T-cell (primary cell): ENCODE data around the gene LIFR. TPM values are rescaled to one million over a fixed set of nuclear protein-coding genes. Genes with fewer than 3 reads are reported as not detected.

Experiments
- ATAC-seq, 4 experiments: fragments of 200-7000 bp in 3 of 4; fragments of 150-1000 bp in 1 of 4; cut with Tn5 transposase; replicated peaks in 1 of 4; 1 replicate in 3 of 4; 2 replicates in 1 of 4; pipeline ENCODE4 v1.10.0; 2021; ENCODE audit warnings: moderate library complexity in 3 of 4, mild to moderate bottlenecking in 2 of 4, moderate number of reproducible peaks in 1 of 4
- CTCF ChIA-PET, 2 donors: fragments of 300-600 bp; sonication (Branson Sonifier 250); formaldehyde crosslinking; loops; one replicate each; lab custom pipeline; 2022; ENCODE audit warnings: antibody characterized with exemption in 2 of 2; lab: Charles Lee
- POLR2A ChIA-PET, 2 donors: fragments of 300-600 bp; sonication (Branson Sonifier 250); formaldehyde crosslinking; loops; one replicate each; lab custom pipeline; 2022; ENCODE audit warnings: antibody characterized with exemption in 2 of 2; lab: Charles Lee
- DNase-seq, 35 experiments: peaks; one replicate each; pipeline versions ENCODE4 v3.0.0 to v3.0.0-alpha.2; 2013 to 2023
- H3K27ac ChIP-seq: one replicate; pipeline ENCODE4 v1.5.1; 2013; ENCODE audit warnings: low read length
- H3K27me3 ChIP-seq, 2 experiments: replicated peaks in 1 of 2; 1 replicate in 1 of 2; 2 replicates in 1 of 2; pipeline versions ENCODE4 v1.6.1 to v1.7.0; 2013; ENCODE audit warnings: low read length in 1 of 2, mixed read lengths in 1 of 2; ENCODE audit not compliant: control insufficient read depth in 2 of 2, insufficient read depth in 2 of 2; ENCODE audit errors: extremely low read depth in 1 of 2
- H3K36me3 ChIP-seq, 2 donors: 1 replicate in 1 of 2; 2 replicates in 1 of 2; pipeline versions ENCODE4 v1.6.1 to v1.7.0; 2013; ENCODE audit warnings: low read length in 1 of 2; ENCODE audit not compliant: control insufficient read depth in 2 of 2, insufficient read depth in 1 of 2; ENCODE audit errors: extremely low read depth in 1 of 2
- H3K4me1 ChIP-seq, 2 experiments: 1 replicate in 1 of 2; 2 replicates in 1 of 2; pipeline versions ENCODE4 v1.6.1 to v1.7.0; 2013; ENCODE audit warnings: low read length in 2 of 2, mixed read lengths in 1 of 2; ENCODE audit not compliant: insufficient read depth in 2 of 2, control insufficient read depth in 1 of 2; ENCODE audit errors: extremely low read depth in 1 of 2
- H3K4me3 ChIP-seq, 2 donors: 1 replicate in 1 of 2; 2 replicates in 1 of 2; pipeline versions ENCODE4 v1.5.1 to v1.7.0; 2013; ENCODE audit warnings: mild to moderate bottlenecking in 2 of 2, low read length in 1 of 2, moderate library complexity in 1 of 2; ENCODE audit not compliant: control insufficient read depth in 1 of 2; ENCODE audit errors: extremely low read depth in 1 of 2
- H3K9me3 ChIP-seq: 2 replicates; pipeline ENCODE4 v1.7.0; 2013
- H3K27ac Mint-ChIP-seq, 2 donors: one replicate each; pipeline ENCODE4 v1.8.0; 2020 to 2021; ENCODE audit warnings: mild to moderate bottlenecking in 2 of 2, mixed read lengths in 2 of 2
- H3K27me3 Mint-ChIP-seq, 2 donors: one replicate each; pipeline ENCODE4 v1.8.0; 2021 to 2022; ENCODE audit warnings: mixed read lengths in 2 of 2
- H3K36me3 Mint-ChIP-seq: one replicate; pipeline ENCODE4 v1.8.0; 2021; ENCODE audit warnings: mixed read lengths
- H3K4me1 Mint-ChIP-seq, 3 donors: one replicate each; pipeline ENCODE4 v1.8.0; 2020 to 2022; ENCODE audit warnings: mixed read lengths in 3 of 3, mild to moderate bottlenecking in 1 of 3
- H3K4me3 Mint-ChIP-seq, 3 donors: one replicate each; pipeline ENCODE4 v1.8.0; 2020 to 2022; ENCODE audit warnings: mild to moderate bottlenecking in 3 of 3, mixed read lengths in 3 of 3, moderate library complexity in 3 of 3
- H3K9me3 Mint-ChIP-seq, 3 donors: one replicate each; pipeline ENCODE4 v1.8.0; 2020 to 2022; ENCODE audit warnings: mixed read lengths in 3 of 3
- WGBS: methylation state at CpG from one replicate; pipeline ENCODE4 v1.1.5; 2013; ENCODE audit warnings: missing lambda C conversion rate; ENCODE audit not compliant: insufficient coverage; 5-methylcytosine and 5-hydroxymethylcytosine counted together
- total RNA-seq, 35 experiments: library from RNA in 6 of 35; stranded (reverse) in 6 of 35; fragments of 120-200 nt in 1 of 35; gene quantifications; one replicate each; pipeline versions ENCODE4 v1.2.1 to v1.2.4 and lab custom pipeline; 2013 to 2026

LIFR gene
- total RNA-seq, 5 donors from 2014 or later (not counting 1 experiment from before 2014, with no cell fraction given): 0.12 to 1.2 (median 0.66) TPM; not detected in 1

DNA sequence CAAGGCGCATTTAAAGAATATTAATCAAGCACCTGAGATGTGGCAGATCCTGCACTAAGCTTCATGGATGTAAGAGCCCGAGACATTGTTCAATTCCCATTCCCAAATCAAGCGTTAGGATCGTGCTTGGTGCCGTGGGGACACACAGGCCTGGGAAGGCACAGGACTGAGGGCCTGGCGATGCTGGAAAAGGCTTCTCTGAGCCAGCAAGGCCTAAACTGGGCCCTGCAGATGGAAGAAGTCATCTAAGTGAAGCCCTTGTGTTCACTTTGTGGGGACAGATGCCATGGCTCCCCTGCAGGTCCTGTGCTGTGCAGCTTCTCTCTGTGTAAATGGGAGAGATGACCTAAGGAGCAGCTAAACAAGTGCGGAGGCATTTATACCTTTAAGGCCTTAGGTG is 83.9 kb downstream of the LIFR start:
- Histone ChIP-seq H3K27ac (no peak overlapping the region), H3K27me3 (peaks cover 5 to 42% of the 10 kb centered on the region in 2 experiments), H3K4me1 (no peaks in the 10 kb centered on the region), H3K4me3 (no peak overlapping the region), H3K9me3 (no peaks in the 10 kb centered on the region), H3K36me3 (no peaks in the 10 kb centered on the region)
- Mint-ChIP-seq H3K4me1 (no peaks in the 10 kb centered on the region), H3K27ac (no peak overlapping the region), H3K27me3 (peaks cover 52 to 56% of the 10 kb centered on the region in 2 donors), H3K36me3 (no peaks in the 10 kb centered on the region), H3K9me3 (no peaks in the 10 kb centered on the region), H3K4me3 (no peak overlapping the region)
- ATAC-seq (no peak), DNase-seq (no peak)
- CTCF ChIA-PET: interaction anchor here in 1 of 2 donors (2.9 kb wide), 1 partner anchor 31 kb away, joined by 10 read pairs; no protein-coding TSS in a partner anchor
- POLR2A ChIA-PET: no interaction called here
- WGBS: 94% methylated on average over 6 of the region's 7 CpGs

DNA sequence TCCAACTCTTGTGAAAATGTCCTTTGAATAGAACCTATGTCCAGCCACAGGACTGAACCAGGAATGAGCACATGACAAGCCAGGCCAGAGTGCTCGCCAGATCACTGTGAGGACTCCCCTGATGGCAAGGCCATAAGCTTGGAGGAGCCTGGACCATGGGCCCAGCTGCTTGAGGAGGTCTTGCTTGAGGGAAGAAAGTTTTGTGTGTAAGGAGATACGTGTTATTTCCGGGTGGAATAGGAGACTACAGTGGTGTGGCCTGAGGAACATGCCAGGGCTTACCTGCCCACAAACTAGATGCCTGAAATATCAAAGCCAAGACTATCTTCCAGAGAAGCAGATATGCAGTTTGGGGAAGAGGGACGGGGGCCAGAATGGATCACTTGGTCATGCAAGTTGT is 84.7 kb downstream of the LIFR start:
- no peaks in the 10 kb centered on the region for H3K36me3 Mint-ChIP-seq
- H3K27ac ChIP-seq: no peak overlapping the region
- no peak overlapping the region for H3K4me3 ChIP-seq
- POLR2A ChIA-PET: interaction anchor here in 1 of 2 donors (0.6 kb wide), 1 partner anchor 160 kb away, joined by 3 read pairs; no protein-coding TSS in a partner anchor
- no peaks in the 10 kb centered on the region for H3K4me1 ChIP-seq
- CTCF ChIA-PET: interaction anchor here in 1 of 2 donors (2.9 kb wide), 1 partner anchor 30 kb away, joined by 10 read pairs; no protein-coding TSS in a partner anchor
- H3K27me3 ChIP-seq: peaks cover 5 to 50% of the 10 kb centered on the region in 2 experiments
- peaks cover 44 to 54% of the 10 kb centered on the region in 2 donors for H3K27me3 Mint-ChIP-seq
- no peaks in the 10 kb centered on the region for H3K9me3 ChIP-seq
- H3K4me3 Mint-ChIP-seq: no peak overlapping the region
- H3K36me3 ChIP-seq: no peaks in the 10 kb centered on the region
- H3K27ac Mint-ChIP-seq: no peak overlapping the region
- DNase-seq (no peak), ATAC-seq (no peak)
- H3K4me1 Mint-ChIP-seq: no peaks in the 10 kb centered on the region
- H3K9me3 Mint-ChIP-seq: no peaks in the 10 kb centered on the region
- WGBS: 67% methylated on average over 1 of the region's 4 CpGs

DNA sequence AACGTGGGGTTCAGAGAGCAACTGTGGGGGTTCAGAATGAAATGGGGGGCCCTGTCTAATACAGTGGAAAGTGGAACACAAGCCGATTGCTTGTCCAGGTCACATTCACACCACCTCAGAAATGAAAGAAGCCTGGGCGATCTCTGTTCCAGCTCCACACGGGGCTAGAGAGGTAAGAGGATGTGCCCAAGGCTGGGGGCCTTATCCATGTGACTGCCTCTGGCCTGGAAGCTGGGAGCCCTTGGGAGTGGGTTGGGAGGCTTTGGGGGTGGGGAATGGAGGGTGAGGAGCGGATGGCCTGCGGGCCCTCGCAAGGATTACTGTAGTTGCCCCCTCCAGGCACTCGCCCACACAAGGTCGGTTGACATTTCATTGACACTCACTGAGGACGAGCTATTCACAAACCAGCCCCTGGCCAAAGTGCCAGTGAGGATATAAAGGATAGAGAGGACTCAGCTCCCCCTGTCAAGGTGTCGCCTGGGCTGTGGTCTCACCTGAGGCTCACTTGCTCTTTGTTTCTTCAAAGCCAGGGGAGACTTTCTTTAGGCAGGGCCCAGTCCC is 86.7 kb downstream of the LIFR start:
- no peaks in the 10 kb centered on the region for H3K36me3 Mint-ChIP-seq
- peaks cover 40 to 53% of the 10 kb centered on the region in 2 donors for H3K27me3 Mint-ChIP-seq
- no peak overlapping the region for H3K27ac ChIP-seq
- no peaks in the 10 kb centered on the region for H3K36me3 ChIP-seq
- H3K27me3 ChIP-seq: peaks cover 7 to 60% of the 10 kb centered on the region in 2 experiments
- POLR2A ChIA-PET: no interaction called here
- no peaks in the 10 kb centered on the region for H3K9me3 ChIP-seq
- no peaks in the 10 kb centered on the region for H3K4me1 ChIP-seq
- H3K4me3 ChIP-seq: no peak overlapping the region
- CTCF ChIA-PET: interaction anchor here (0.6 kb wide), 2 partner anchors 28 to 524 kb away, joined by 3 read pairs; no protein-coding TSS in a partner anchor
- 80% methylated on average over 2 of the region's 11 CpGs for WGBS
- no peaks in the 10 kb centered on the region for H3K4me1 Mint-ChIP-seq
- no peak for DNase-seq
- no peak for ATAC-seq
- H3K9me3 Mint-ChIP-seq: no peaks in the 10 kb centered on the region
- H3K27ac Mint-ChIP-seq: no peak overlapping the region
- H3K4me3 Mint-ChIP-seq: no peak overlapping the region

DNA sequence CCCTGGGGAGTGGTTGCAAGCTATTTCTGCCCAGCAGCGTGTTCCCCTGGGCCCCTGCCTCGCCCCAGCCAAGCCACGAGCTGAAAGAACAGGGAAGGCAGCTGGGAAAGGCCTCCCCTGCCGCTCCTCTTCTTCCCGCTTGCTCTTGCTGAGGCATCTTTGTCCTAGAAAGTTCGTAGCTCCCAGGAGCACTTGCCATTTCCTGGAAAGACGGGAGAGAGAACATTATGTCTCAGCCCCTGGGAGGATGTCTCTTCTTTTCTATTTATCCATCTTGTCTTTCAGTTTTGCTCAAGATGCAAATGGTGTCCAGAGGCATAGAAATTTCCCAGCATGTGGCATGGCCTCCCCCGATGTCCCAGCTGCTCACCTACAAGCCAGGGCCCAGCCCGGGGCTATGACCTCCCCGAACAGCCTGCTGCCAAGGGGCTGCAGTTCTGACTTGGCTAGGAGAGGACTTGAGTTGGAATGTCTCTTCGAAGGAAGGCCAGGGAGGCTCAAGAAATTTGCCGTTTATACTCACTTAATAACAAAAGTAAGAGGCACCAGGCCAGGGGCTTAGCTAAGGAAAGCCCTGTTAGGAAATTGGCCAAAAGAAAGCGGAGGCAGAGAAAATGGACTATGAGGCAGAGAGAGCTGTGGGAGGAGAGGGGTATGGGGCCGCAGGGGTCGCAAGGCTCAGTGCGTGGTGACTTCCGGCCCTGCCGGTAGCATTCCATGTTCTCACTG is 87.3 kb downstream of the LIFR start:
- ChIA-PET CTCF (interaction anchor here (0.6 to 2.4 kb wide), 2 partner anchors 27 to 28 kb away, joined by 3 to 12 read pairs; no protein-coding TSS in a partner anchor), POLR2A (no interaction called here)
- Histone ChIP-seq H3K9me3 (no peaks in the 10 kb centered on the region), H3K27me3 (peaks cover 7 to 60% of the 10 kb centered on the region in 2 experiments), H3K36me3 (no peaks in the 10 kb centered on the region), H3K27ac (no peak overlapping the region), H3K4me1 (no peaks in the 10 kb centered on the region), H3K4me3 (no peak overlapping the region)
- H3K27me3 Mint-ChIP-seq: peaks cover 40 to 49% of the 10 kb centered on the region in 2 donors
- no peak overlapping the region for H3K4me3 Mint-ChIP-seq
- WGBS: 84% methylated on average over 11 of the region's 18 CpGs
- H3K9me3 Mint-ChIP-seq: no peaks in the 10 kb centered on the region
- DNase-seq: no peak
- H3K36me3 Mint-ChIP-seq: no peaks in the 10 kb centered on the region
- no peaks in the 10 kb centered on the region for H3K4me1 Mint-ChIP-seq
- no peak overlapping the region for H3K27ac Mint-ChIP-seq
- ATAC-seq: no peak

DNA sequence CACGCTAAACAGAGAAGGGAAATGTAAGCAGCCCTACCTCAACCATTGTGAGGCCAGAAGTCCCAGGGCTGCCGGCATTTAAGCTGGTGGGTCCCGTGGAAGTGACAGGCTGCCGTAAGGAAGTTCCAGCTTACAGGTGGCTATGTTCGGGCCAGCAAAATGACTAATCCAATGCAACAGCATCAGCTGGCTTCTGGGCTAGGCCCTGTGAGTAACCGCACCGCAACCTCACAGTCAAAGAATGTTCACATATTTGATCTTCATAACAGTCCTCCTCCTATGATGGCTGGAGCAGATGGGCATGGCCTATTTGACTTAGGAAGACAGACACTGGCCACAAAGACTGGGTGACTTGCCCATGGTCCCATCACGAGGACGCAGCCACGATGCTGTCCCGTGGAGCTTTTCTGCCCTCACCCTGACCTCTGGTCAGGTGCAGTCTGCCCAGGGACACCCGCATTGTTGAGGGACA is 88.2 kb downstream of the LIFR start:
- Histone ChIP-seq H3K4me3 (no peak overlapping the region), H3K4me1 (no peaks in the 10 kb centered on the region), H3K9me3 (no peaks in the 10 kb centered on the region), H3K27ac (no peak overlapping the region), H3K36me3 (no peaks in the 10 kb centered on the region), H3K27me3 (peaks cover 6 to 66% of the 10 kb centered on the region in 2 experiments)
- Mint-ChIP-seq H3K27ac (no peak overlapping the region), H3K4me3 (no peak overlapping the region), H3K4me1 (no peaks in the 10 kb centered on the region), H3K27me3 (peaks cover 40 to 52% of the 10 kb centered on the region in 2 donors), H3K36me3 (no peaks in the 10 kb centered on the region), H3K9me3 (no peaks in the 10 kb centered on the region)
- ChIA-PET CTCF (interaction anchor here (0.5 to 2.4 kb wide), 2 partner anchors 27 to 156 kb away, joined by 8 to 12 read pairs; no protein-coding TSS in a partner anchor), POLR2A (no interaction called here)
- 95% methylated on average over 12 of the region's 12 CpGs for WGBS
- DNase-seq (no peak), ATAC-seq (no peak)

DNA sequence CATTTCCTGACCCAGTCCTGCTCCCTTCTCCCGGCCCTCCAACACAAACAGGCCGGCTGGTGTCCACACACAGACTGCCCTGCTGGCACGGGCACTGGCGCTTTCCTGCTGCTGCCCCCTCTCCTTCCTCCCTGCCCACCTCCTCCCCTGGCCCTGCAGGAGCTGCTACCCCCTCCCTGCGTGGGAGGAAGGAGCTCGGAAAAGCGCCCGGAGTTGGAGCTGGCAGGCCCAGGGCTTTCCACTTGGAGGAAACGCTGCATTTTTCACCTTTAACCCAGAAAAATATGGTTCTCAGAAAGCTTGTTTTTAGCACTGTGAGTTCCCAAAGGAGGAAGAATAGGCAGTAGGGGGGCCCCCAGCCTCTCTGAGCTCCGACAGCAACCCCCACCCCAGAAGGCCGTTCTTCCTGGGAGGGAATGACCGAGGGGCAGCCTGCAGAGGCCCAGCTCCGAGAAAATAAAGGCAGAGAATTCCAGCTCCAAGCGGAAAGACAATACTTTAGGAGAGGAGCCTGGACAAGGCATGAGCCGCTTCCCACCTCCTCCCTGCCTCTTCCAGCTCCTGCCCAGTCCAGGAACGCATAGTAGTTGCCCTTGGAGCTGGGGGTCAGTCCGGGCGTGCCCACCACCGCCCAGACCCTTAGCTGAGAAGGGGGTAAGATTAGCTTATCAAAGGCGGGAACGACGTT is 88.9 kb downstream of the LIFR start:
- H3K9me3 Mint-ChIP-seq: no peaks in the 10 kb centered on the region
- Histone ChIP-seq H3K27me3 (peaks cover 3 to 60% of the 10 kb centered on the region in 2 experiments), H3K4me3 (no peak overlapping the region), H3K9me3 (no peaks in the 10 kb centered on the region), H3K36me3 (no peaks in the 10 kb centered on the region), H3K4me1 (no peaks in the 10 kb centered on the region), H3K27ac (no peak overlapping the region)
- peaks cover 0 to 2% (median 0%) of the 10 kb centered on the region in 3 donors for H3K4me1 Mint-ChIP-seq
- DNase-seq: no peak
- ChIA-PET CTCF (interaction anchor here in 1 of 2 donors (2.4 kb wide), 1 partner anchor 26 kb away, joined by 12 read pairs; no protein-coding TSS in a partner anchor), POLR2A (no interaction called here)
- H3K36me3 Mint-ChIP-seq: no peaks in the 10 kb centered on the region
- peaks cover 37 to 49% of the 10 kb centered on the region in 2 donors for H3K27me3 Mint-ChIP-seq
- no peak overlapping the region for H3K27ac Mint-ChIP-seq
- H3K4me3 Mint-ChIP-seq: no peak overlapping the region
- ATAC-seq: no peak
- WGBS: 51% methylated on average over 8 of the region's 22 CpGs
